Epidermal melanocyte (primary cell): ENCODE measurements around the gene SNTG2.
"Not testable (repeated sequence)": the region's sequence is repeated elsewhere in the genome, so short reads cannot be mapped to it uniquely, and the experiment has no call there.

Source experiments
- DNase-seq: peaks from one replicate; pipeline ENCODE4 v3.0.0; 2011; ENCODE audit warnings: low spot score; ENCODE audit not compliant: insufficient read length

Gene SNTG2

DNA sequence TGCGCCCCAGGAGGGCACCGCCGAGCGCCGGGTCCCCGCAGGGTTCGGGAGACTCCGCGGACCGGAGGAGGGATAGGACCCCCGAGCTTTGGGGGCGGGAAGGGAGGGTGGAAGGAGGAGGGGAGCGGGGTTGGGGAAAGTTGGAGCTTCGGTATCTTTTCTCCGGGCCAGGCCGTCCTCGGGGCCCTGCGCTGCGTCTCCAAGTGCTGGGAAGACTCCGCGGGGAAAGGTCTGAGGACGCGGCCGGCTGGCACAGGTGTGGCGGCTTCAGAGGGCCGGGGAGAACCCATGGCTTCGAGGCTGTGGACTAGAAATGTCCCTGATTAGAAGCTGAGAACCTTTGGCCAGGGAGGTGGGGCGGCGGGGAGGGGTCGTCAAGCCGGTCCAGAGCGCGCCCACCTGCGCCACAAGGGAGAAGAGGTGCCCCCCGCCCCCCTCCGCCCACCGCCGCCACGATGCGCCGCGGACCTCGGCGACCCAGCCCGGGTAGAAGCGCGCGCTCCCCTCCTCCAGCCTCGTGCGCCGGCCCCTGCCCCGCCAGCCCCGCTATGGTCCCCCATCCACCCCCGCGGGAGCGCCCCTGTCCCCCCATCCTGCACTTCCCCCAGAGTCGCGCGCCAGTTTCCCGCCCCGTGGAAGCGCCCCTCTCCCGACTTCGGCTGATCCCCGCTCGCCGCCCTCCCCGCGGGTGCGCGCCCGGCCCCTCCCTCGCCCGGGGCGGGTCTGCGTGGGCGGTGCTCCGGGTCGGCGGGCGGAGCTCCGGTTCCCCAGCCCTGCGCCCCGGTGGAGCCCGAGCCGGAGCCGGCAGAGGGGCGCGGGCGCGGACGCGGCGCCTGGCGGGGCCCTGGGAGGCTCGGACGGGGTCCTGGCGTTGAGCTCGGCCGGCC lies at the start of gene SNTG2:
Gene SNTG2 (plus strand): TSS at position 770 of the 887 bp plus-strand sequence. CDS start 148 bp downstream, outside the sequence.
- DNase-seq = no peak

DNA sequence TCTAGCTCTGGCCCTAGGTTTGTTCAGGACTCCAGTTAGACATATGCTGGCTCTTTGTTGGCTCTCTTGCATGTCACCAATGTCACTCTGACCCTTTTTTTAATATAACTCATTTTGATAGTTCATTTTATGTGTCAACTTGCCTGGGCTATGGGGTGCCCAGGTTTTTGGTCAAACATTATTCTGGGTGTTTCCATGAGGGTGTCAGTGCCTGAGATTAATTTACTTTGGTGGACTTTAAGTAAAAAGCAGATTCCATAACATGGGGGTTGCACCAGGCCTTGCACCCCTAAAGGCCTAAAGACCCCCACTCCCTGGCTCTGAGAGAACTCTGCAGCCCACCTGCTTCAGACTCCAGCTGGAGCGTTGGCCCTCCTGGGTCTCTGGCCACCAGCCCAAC lies 48.1 kb upstream of the SNTG2 start:
- no peak for DNase-seq

DNA sequence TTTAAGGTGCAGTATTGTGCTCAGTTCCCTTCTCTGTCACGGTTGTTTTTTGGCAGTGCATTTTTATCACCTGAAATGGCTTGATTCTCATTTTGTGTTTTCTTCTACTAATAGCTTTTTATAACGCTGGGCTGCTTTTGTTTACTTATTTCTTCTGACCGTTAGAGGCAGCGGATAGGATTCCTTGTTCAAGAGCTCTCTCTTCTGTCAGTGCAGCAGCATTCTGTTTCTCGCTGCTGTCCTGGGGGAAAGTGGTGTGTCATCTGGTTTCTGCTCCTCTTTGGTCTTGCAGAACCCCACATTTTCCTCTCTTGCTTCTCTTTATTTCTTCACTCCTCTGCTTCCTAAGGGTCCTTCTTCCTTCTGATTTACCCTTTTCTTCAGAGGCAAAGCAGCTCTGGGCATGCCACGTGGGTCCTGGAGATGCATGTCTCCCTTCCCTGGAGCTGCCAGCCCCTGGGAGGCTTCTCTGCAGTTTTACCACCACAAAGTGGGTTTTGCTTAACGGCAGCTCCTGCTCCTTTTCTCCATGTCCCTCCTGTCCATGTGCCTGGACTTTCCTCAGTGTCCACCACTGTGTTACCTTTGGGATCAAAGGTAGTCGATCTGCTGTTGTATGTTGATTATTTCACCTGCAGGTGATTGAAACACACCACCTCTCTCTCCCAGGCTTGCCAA lies 47.3 kb upstream of the SNTG2 start:
- DNase-seq = no peak

DNA sequence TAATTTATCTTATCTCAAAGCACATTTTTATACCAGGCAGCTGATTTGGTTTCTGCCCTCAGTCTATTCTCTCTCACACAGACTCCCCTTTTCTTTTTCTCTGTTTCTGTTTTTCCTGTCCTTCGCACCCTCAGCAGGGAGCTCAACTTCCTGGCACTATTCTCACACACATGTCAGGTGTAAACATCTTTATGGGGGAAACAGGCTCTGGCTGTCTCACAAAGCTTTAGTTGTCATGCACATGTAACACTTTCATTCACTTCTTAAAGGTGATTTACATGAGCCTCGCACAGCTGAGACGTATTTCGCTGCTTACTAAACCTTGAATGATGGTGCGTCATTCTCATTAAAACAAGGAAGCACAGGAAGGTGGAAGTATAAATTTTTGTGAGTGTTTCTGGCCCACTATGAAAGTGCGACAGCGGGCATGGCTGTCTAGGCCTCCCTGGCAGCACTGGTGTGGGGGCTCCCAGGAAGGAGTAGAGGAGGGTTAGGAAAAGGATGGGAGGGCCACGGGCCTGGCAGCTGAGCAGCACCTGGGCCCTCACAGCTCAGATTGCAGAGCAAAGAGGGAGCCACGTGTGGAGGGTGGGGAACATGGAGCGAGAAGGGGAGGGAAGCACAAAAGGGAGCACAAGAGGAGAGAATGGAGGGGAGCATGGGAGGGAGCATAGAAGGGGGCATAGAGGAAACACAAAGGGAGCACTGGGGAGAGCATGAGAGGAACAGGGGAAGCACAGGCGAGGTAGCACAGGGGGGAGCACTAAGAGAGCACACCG lies 46.2 kb upstream of the SNTG2 start:
- no peak for DNase-seq

DNA sequence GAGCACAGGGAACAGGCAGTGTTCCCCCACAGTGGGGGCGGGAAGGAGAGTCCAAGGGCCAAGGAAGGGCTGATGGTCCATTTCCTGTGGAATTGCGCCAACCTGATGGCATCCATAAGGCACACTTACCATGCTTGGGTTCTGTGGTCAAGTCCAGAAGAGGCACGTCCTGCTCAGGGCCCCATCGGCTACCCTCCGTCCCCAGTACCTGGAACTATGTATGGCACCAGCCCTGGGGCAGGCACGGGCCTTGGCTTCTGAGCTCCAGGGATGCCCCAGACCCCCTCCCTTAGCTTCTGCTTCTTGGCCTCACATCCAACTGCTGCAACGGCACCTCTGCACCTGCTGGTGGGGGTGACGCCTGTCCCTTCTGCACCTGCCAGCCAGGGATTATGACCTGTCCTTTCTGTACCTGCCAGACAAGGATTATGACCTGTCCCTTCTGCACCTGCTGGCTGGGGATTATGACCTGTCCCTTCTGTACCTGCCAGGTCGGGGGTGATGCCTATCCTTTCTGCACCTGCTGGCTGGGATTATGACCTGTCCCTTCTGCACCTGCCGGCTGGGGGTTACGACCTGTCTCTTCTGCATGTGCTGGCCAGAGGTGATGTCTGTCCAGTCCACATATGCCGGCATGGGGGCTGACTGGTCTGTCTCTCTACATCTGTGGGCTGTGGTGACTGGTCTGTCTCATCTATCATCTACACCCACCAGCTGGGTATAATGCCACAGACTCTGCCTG lies 45.4 kb upstream of the SNTG2 start:
- DNase-seq = no peak

DNA sequence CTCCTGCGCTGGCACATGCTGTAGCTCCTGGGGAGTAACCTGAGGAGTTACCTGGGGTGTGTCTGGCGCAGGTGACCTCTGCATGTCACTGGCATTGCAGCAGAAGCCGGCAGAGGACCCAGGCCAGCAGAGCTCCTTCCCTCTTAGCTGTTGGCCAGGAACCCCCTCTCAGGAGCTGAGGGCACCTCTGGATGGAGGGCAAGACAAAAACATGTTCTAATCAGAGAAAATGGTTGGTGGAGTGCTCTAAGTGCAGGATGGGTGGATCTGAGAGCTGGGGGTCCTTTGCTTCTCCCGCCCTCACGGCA lies 44.9 kb upstream of the SNTG2 start:
- no peak for DNase-seq

DNA sequence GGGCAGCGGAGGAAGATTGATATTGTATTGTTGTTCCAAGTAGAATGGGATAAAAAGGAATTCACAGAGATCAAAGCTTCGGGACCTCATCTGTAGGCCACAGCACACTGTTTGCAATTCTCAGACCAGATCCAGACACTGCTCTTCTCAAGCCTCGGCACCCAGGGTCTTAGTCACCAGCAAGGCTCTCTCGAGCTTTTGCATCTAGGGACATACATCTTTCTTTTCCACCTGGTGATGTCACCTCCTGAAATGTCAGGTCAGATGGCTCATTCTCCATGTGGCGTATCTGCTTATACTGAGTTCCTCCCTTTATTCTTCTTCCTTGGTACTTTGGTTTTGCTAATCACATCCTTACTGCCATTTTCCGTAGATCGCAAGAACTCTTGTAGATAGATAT lies 42.9 kb upstream of the SNTG2 start:
- DNase-seq = no peak

DNA sequence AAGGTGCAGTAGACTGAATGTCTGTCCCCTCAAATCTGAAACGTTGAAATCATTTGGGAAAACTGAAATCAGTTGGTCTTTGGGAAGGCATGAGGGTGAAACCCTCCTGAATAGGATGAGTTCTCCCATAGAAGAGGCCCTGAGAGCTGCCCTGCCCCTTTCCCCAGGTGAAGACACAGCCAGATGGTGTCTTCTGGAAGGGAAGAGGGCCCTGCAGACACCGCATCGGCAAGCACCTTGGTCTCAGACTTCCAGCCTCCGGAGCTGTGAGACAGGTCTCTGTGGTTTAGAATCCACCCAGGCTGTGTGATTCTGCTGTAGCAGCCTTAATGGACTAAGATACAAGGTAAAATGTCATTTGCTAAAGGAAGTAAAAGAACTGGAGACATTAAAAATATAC lies 42.1 kb upstream of the SNTG2 start:
- DNase-seq = no peak

DNA sequence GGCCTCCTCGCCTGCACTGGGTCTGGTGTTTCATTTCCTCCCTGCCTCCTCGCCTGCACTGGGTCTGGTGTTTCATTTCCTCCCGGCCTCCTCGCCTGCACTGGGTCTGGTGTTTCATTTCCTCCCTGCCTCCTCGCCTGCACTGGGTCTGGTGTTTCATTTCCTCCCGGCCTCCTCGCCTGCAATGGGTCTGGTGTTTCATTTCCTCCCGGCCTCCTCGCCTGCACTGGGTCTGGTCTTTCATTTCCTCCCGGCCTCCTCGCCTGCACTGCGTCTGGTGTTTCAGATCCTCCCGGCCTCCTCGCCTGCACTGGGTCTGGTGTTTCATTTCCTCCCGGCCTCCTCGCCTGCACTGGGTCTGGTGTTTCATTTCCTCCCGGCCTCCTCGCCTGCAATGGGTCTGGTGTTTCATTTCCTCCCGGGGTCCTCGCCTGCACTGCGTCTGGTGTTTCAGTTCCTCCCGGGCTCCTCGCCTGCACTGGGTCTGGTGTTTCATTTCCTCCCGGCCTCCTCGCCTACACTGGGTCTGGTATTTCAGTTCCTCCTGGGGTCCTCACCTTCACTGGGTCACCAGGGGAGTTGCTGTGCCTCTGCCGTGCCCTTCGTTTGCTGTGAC lies 40.8 kb upstream of the SNTG2 start:
- DNase-seq = not testable (repeated sequence)

DNA sequence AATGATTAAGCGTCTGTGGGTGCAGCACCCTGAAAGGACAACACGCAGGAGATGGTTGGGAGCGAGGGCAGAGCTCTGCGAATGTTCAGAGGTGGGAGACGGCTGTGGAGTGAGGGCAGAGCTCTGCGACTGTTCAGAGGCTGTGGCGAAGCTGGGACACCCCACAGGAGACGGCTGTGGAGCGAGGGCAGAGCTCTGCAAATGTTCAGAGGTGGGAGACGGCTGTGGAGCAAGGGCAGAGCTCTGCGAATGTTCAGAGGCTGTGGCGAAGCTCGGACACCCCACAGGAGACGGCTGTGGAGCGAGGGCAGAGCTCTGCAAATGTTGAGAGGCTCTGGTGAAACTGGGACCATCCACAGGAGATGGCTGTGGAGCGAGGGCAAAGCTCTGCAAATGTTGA lies 40.0 kb upstream of the SNTG2 start:
- DNase-seq = no peak

DNA sequence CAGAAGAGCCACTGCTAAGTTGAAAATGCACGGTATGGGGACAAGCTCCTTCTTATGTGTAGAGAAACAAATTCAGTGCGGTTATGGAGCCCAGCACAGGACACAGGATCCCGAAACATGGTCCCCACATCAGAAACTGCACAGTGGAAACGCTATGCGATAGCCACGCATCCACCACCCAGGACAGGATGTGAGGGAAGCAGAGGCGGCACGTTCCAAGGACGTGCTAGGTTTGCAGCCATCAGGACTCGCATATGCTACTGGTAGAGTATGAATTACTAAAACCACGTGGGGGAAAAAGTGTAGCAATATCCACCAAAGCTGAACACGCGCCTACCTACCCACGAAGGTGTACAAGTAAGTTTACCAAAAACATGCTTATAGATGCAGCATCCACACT lies 34.7 kb upstream of the SNTG2 start:
- DNase-seq = no peak

DNA sequence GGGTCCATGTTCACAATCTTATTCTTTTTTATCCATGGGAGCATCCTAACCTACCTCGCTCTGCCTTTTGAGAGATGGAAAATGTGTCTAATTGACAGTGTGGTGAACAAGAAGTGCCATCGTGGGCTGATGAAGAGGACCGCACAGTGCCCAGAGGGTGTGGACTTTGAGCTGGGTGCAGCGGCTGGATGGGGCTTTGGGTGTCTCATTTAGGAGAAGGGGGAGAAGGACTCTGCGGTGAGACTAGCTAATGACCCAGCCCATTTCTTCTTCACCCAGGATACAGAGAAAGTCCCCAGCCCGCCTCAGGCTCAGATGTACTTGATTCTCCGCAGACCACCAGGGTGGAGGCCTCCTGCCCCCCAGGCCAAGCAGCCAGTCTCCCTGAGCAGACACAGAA lies 33.7 kb upstream of the SNTG2 start:
- DNase-seq = no peak

DNA sequence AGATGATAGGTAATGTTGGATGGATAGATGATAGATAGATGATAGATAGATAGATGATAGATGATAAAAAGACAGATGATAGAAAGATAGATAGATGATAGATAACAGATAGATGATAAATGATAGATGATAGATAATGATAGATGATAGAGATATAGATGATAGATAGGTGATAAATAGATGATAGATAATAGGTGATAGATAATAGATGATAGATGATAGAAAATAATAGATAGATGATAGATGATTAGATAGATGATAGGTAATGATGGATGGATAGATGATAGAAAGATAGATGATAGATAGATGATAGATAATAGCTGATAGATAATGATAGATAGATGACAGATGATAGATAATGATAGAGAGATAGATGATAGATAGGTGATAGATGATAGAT lies 31.0 kb upstream of the SNTG2 start:
- no peak for DNase-seq

DNA sequence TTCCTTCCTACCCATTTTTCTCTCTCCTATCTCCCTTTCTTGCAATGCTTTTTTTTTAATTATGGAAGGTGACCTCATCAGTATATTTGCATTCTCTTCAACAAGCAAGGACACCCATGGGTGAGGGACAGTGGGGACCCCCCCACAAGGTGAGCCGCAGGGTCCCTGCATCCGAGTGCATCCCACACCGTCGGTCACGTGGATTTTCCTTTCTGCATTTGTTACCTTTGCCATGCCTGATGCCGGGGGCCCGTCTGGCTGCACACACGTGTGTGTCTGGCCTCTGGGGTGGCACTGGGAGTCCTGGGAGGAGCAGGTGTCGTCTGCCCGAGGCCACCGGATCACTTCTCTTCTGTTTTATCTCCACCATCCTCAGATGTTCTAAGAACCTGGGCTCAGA lies 30.1 kb upstream of the SNTG2 start:
- no peak for DNase-seq

DNA sequence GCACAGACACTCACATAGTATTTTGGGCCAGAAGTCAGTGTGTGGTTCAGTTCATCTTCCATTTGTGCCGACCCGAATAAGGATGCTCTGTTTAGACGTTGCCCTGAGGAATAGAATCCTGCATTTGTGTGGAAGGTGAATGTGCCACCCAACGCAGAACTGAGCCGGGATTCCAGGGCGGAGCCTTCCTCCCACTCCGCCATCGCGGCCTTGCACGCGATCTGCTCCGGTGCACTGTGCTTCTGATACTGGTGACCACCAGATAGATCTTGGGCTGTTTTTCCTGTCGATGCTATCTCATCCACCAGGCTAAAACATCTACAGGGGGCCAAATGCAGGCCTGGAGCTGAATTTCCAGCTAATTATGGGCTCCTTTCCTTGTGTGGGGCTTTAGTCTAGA lies 29.6 kb upstream of the SNTG2 start:
- no peak for DNase-seq

DNA sequence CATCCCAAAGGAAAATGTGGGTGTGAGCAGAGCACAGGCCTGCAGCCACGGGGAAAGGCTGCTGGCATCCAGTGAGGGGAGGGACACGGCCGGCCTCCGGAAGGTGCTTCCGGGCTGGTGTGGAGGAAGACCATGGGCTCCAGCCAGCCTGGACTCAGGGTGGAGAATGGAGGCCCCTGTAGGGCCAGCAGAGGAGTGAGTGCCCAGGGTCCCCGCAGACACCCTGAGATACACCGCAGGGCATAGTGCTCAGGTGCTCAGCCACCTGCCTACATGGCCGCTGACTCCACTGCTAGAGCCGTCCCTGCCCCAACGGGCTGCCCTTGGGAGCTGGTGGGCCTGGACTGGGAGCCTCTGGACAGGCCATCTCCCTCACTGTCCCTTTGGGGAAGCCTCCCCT lies 28.5 kb upstream of the SNTG2 start:
- DNase-seq = no peak

DNA sequence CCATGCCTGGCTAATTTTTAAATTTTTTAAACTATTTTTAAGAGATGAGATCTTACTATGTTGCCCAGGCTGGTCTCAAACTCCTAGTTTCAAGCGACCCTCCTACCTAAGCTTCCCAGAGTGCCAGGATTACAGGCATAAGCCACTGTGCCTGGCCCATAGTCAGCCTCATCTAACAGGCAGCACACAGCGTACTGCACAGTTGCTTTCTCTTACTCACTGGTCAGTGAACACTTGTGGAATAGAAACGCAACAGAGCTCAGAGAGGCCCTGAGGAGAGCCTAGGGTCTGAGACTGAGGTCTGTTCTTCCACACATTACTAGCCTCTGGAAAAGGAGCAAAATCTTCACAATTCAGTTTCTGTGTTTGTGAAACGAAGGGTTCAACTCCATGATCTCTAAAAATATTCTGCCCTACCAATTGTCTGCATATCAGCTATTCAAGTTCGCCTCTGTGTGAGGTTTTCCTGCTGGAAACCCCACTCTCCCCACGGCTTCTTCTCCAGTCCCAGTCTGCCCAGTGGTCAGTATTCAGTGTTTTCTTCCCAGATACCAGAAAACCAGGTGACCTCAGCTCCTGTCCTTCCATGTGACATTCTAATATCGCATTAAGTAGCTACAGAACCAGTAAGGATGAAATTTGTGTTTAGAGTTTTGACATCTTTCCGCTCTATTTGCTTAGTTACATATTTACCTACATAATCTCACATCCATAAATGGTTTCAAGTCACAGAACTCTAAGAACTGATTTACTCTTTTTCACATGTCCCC lies 26.6 kb upstream of the SNTG2 start:
- no peak for DNase-seq

DNA sequence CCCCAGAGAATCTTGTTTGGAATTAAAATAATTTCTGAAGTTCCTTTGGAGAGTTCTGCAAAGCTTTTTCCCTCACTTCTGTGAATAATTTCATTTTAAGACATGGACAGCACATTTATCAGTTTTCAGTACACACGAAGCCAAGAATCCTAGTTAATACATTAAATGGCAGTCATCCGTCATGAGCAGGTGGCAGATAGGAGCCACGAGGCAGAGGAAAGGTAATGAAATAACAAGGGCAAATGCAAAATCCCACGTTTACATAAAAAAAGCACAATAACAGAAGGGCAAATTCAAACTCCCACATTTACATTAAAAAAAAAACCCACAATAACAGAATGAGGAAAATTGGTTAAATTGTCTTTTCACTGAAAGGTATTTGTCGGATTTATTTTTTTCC lies 25.9 kb upstream of the SNTG2 start:
- no peak for DNase-seq

DNA sequence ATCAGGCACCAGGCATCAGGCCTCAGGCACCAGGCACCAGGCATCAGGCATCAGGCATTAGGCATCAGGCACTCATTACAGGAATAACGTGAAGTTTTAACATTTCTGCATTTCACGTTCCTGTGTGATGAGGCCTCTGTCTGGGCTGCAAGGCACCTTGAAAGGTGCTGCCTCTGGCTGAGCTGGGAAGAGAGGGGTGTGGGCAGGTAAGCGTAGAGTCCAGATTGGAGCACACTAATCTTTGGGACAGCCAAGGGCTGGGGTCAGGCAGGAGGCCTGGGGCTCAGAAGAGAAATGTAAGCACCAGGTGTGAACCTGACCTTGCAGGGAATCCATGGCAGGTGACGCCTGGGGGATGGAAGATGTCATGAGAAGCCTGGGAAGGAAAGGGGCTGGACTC lies 25.3 kb upstream of the SNTG2 start:
- DNase-seq = no peak

DNA sequence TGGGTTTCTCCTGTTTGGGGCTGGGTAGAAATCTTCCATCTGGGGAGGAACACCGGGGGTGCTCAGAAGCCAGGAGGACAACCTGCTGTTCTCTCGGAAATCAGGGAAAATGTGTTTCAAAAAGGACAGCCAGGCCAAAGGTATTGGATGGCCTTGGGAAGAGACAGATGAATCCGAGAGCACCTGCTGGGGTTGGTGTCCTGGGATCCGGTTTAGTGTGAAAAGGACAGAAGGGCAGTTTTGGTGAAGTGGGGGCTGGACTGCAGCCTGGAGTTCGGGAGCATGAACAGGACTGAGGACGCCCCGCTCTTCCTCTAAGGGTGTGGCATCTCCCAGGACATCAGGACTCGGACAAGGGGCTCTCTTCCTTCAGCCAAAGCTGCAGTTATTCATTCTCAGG lies 24.9 kb upstream of the SNTG2 start:
- DNase-seq = no peak
